A549 (cell line): ENCODE data around the gene ZNF394. TPM values are rescaled to one million over a fixed set of nuclear protein-coding genes. Genes with fewer than 3 reads are reported as not detected.

ENCODE experiments used
- ATAC-seq, 2 experiments: fragments of 200-7000 bp in 1 of 2; fragments of >200 bp in 1 of 2; cut with Nextera tagmentation in 1 of 2; cut with Tn5 transposase in 1 of 2; 3 replicates each; pipeline versions ENCODE4 v1.8.0 to v1.9.1; 2018 to 2020; ENCODE audit warnings: mild to moderate bottlenecking in 1 of 2, moderate library complexity in 1 of 2
- CTCF ChIA-PET: fragments of 300-600 bp; sonication (Branson Sonifier 250); formaldehyde crosslinking; extraction: SDS; loops from one replicate; lab custom pipeline; 2021; ENCODE audit warnings: antibody characterized with exemption, inconsistent platforms; lab: Yijun Ruan, JAX
- POLR2A ChIA-PET: fragments of 350-600 bp; formaldehyde crosslinking; extraction: SDS; loops from one replicate; lab custom pipeline; 2021; ENCODE audit warnings: antibody characterized with exemption, inconsistent platforms; lab: Yijun Ruan, JAX
- DNase-seq, 2 experiments: peaks; one replicate each; pipeline versions ENCODE4 v3.0.0 to v3.0.0-alpha.2; 2011 to 2016; ENCODE audit warnings: low read depth in 1 of 2, low spot score in 1 of 2
- FAIRE-seq: peaks from 2 replicates; lab custom pipeline; 2011; peaks lifted over from hg19 to GRCh38; lab: Jason Lieb, UNC
- H3K27ac ChIP-seq, 2 experiments: fragments of >200 bp; sonication (Bioruptor Twin); formaldehyde crosslinking; 3 replicates each; pipeline ENCODE4 v1.5.1; 2016 to 2017
- H3K4me1 ChIP-seq: fragments of >200 bp; sonication (Bioruptor Twin); formaldehyde crosslinking; 3 replicates; pipeline ENCODE4 v1.6.1; 2016
- H3K4me2 ChIP-seq: fragments of >200 bp; sonication (Bioruptor Twin); formaldehyde crosslinking; 3 replicates; pipeline ENCODE4 v1.6.1; 2016
- H3K4me3 ChIP-seq: fragments of >200 bp; sonication (Bioruptor Twin); formaldehyde crosslinking; 3 replicates; pipeline ENCODE4 v1.5.1; 2016
- H3K9me3 ChIP-seq: fragments of >200 bp; sonication (Bioruptor Twin); formaldehyde crosslinking; 3 replicates; pipeline ENCODE4 v1.6.1; 2016
- ATOH8 ChIP-seq: fragments of 250-450 bp; sonication (Bioruptor Pico); IDR thresholded peaks from 2 replicates; pipeline ENCODE4 v1.5.0; 2020; ENCODE audit warnings: low read depth, mild to moderate bottlenecking, moderate library complexity
- CBX2 ChIP-seq: fragments of 200-600 bp; sonication (generic); IDR thresholded peaks from 2 replicates; pipeline ENCODE4 v1.6.1; 2016; ENCODE audit warnings: low read depth, mild to moderate bottlenecking, borderline replicate concordance
- CEBPB ChIP-seq, 2 experiments: fragments of >200 bp in 1 of 2; sonication (Bioruptor Twin) in 1 of 2; formaldehyde crosslinking in 1 of 2; IDR thresholded peaks; 2 replicates each; pipeline ENCODE4 v1.6.1; 2012 to 2016
- CHD2 ChIP-seq: fragments of 150-350 bp; IDR thresholded peaks from 2 replicates; pipeline ENCODE4 v1.6.1; 2014; ENCODE audit warnings: low read length; ENCODE audit not compliant: partially characterized antibody
- CTCF ChIP-seq: fragments of >200 bp; sonication (Bioruptor Twin); formaldehyde crosslinking; IDR thresholded peaks from 3 replicates; pipeline ENCODE4 v1.5.1; 2016
- EHF ChIP-seq: fragments of 250-450 bp; sonication (Bioruptor Pico); IDR thresholded peaks from 2 replicates; pipeline ENCODE4 v1.5.0; 2020; ENCODE audit warnings: mild to moderate bottlenecking
- FOSB ChIP-seq: fragments of 250-450 bp; sonication (Bioruptor Pico); IDR thresholded peaks from 2 replicates; pipeline ENCODE4 v1.5.0; 2020; ENCODE audit warnings: mild to moderate bottlenecking, moderate library complexity
- FOXS1 ChIP-seq: fragments of 250-450 bp; sonication (Bioruptor Pico); IDR thresholded peaks from 2 replicates; pipeline ENCODE4 v1.5.0; 2020; ENCODE audit warnings: mild to moderate bottlenecking, moderate library complexity
- HMGXB4 ChIP-seq: fragments of 250-450 bp; sonication (Bioruptor Pico); IDR thresholded peaks from 2 replicates; pipeline ENCODE4 v1.5.0; 2021; ENCODE audit warnings: mild to moderate bottlenecking, moderate library complexity, borderline replicate concordance
- HOXA7 ChIP-seq: fragments of 250-450 bp; sonication (Bioruptor Pico); IDR thresholded peaks from 2 replicates; pipeline ENCODE4 v1.5.0; 2020; ENCODE audit warnings: mild to moderate bottlenecking, moderate library complexity
- HOXB13 ChIP-seq: fragments of 250-450 bp; sonication (Bioruptor Pico); IDR thresholded peaks from 2 replicates; pipeline ENCODE4 v1.5.0; 2020; ENCODE audit warnings: low read depth, mild to moderate bottlenecking, moderate library complexity
- JUN ChIP-seq, 2 experiments: fragments of >200 bp; sonication (Bioruptor Twin); formaldehyde crosslinking; IDR thresholded peaks; 2 replicates in 1 of 2; 3 replicates in 1 of 2; pipeline ENCODE4 v1.6.1; 2016 to 2017
- JUNB ChIP-seq: fragments of >200 bp; sonication (Bioruptor Twin); formaldehyde crosslinking; IDR thresholded peaks from 2 replicates; pipeline ENCODE4 v1.6.1; 2016
- MAFK ChIP-seq: fragments of 450-650 bp; IDR thresholded peaks from 2 replicates; pipeline ENCODE4 v1.6.1; 2014; ENCODE audit not compliant: partially characterized antibody
- MYC ChIP-seq: IDR thresholded peaks from 2 replicates; pipeline ENCODE4 v1.6.1; 2012; ENCODE audit warnings: mild to moderate bottlenecking, inconsistent platforms, low read length, improper control_type of control experiment, borderline replicate concordance
- NPAS2 ChIP-seq: fragments of 250-450 bp; sonication (Bioruptor Pico); IDR thresholded peaks from 2 replicates; pipeline ENCODE4 v1.8.0; 2022; ENCODE audit warnings: mild to moderate bottlenecking, moderate library complexity, borderline replicate concordance
- NR3C1 ChIP-seq: fragments of >200 bp; sonication (Bioruptor Twin); formaldehyde crosslinking; IDR thresholded peaks from 3 replicates; pipeline ENCODE4 v1.6.1; 2017
- PHF8 ChIP-seq: fragments of 200-600 bp; sonication (generic); IDR thresholded peaks from 2 replicates; pipeline ENCODE4 v1.6.1; 2016; ENCODE audit warnings: low read depth, mild to moderate bottlenecking, antibody characterized with exemption, moderate library complexity, borderline replicate concordance
- POLR2AphosphoS2 ChIP-seq: conservative IDR thresholded peaks from 2 replicates; pipeline ENCODE4 v1.6.1; 2012; ENCODE audit warnings: low read length, improper control_type of control experiment, inconsistent platforms
- RAD21 ChIP-seq, 2 experiments: fragments of >200 bp in 1 of 2; sonication (Bioruptor Twin) in 1 of 2; formaldehyde crosslinking in 1 of 2; IDR thresholded peaks in 1 of 2; conservative IDR thresholded peaks in 1 of 2; 2 replicates in 1 of 2; 3 replicates in 1 of 2; pipeline ENCODE4 v1.6.1; 2012 to 2018; ENCODE audit warnings: inconsistent platforms in 1 of 2
- ZFP36 ChIP-seq: fragments of 450-650 bp; IDR thresholded peaks from 2 replicates; pipeline ENCODE4 v1.6.1; 2014; ENCODE audit warnings: borderline replicate concordance; ENCODE audit not compliant: partially characterized antibody
- ZSCAN20 ChIP-seq: fragments of 250-450 bp; sonication (Bioruptor Pico); IDR thresholded peaks from 2 replicates; pipeline ENCODE4 v1.8.0; 2022; ENCODE audit warnings: mild to moderate bottlenecking, moderate library complexity
- WGBS: methylation state at CpG from one replicate; pipeline ENCODE4 v1.1.6; 2017; ENCODE audit errors: missing lambda C conversion rate; 5-methylcytosine and 5-hydroxymethylcytosine counted together
- polyA plus RNA-seq, 4 experiments: library from polyadenylated mRNA; depleted of rRNA in 3 of 4; stranded (reverse); fragments of >200 nt; fragmentation: RNase III in 1 of 4; extraction: RNeasy Plus Mini Kit Qiagen cat#74134 plus additional on column Dnase treatment in 1 of 4; gene quantifications; 2 replicates in 3 of 4; 3 replicates in 1 of 4; pipeline ENCODE4 v1.2.3, GENCODE V29; 2011 to 2017
- TF ChIP-seq, protein P1 (sequence below): IDR thresholded peaks from 2 replicates; pipeline ENCODE4 v1.6.1; 2012
- TF ChIP-seq, protein P2 (sequence below): fragments of 450-650 bp; IDR thresholded peaks from 2 replicates; pipeline ENCODE4 v1.6.1; 2014; ENCODE audit warnings: antibody characterized with exemption
- TF ChIP-seq, protein P3 (sequence below): fragments of 150-350 bp; IDR thresholded peaks from 2 replicates; pipeline ENCODE4 v1.6.1; 2014; ENCODE audit warnings: low read depth, mild to moderate bottlenecking, low read length

Gene ZNF394
- polyA plus RNA-seq, 2 of the 4 experiments (the other 2 are of a cell fraction), result 12.8 to 13.6 TPM

DNA sequence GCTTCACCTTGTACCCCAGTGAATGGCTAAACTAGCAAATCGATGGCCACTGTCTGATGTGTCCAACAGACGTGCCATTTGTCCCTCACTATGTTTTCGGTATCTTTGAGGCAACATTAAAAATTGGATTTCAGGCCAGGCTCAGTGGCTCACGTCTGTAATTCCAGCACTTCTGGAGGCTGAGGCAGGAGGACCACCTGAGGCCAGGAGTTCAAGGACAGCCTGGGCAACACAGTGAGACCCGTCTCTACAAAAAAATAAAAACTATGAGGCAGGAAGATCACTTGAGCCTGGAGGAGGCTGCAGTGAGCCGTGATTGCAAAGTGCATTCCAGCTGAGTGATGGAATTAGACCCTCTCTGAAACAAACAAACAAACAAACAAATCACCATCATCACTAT is 43.8 kb upstream of the ZNF394 start:
- Histone ChIP-seq H3K9me3 (peaks cover 96% of the 10 kb centered on the region), H3K4me1 (no peaks in the 10 kb centered on the region), H3K27ac (no peak overlapping the region), H3K4me3 (no peak overlapping the region), H3K4me2 (no peak overlapping the region)
- ChIA-PET CTCF (no interaction called here), POLR2A (no interaction called here)
- no peak for FAIRE-seq
- TF ChIP-seq HOXB13 (no peak), ATOH8 (no peak), CTCF (no peak), EHF (CRISPR knock-in tag) (no peak), POLR2AphosphoS2 (no peak), NR3C1 (no peak), HOXA7 (CRISPR knock-in tag) (no peak), JUN (IDR thresholded peaks at IDR 0.05) (no peak), ZSCAN20 (no peak), CBX2 (no peak), PHF8 (no peak), MAFK (no peak), RAD21 (conservative IDR thresholded peaks at IDR 0.05 in 1 of 2, IDR thresholded peaks at IDR 0.05 in 1 of 2) (no peak), FOSB (CRISPR knock-in tag) (no peak), FOXS1 (CRISPR knock-in tag) (no peak)
- ATAC-seq, result no peak
- WGBS, result 88% methylated on average over 6 of the region's 6 CpGs
- no peak for DNase-seq

DNA sequence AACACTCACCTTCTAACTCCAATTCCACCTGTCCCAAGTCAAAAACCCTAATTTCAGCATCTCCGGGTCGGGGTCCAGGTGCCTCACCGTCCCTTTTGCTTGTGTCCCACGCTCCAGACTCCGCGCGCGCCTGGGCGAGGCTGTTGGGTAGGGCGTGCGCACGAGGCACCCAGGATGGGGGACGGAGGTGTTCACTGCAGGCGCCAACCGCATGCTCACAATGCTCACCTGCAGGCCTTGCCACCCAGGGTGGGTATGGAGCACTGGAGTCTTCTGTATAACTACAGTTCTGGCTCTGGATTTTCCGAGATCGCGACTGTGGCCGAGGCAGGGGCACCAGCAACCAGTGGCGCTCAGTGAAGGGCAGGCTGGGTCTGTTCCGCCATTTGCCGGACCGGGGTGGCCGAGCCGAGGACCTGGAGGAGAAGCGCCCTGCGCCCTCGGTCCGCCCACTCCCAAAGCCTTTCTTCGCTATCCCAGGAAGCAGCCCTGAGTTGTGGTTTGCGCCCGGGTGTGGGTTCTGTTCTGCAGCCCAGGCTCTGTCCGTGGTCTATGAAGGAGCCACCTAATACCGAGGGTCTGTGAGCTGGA is 43.1 kb upstream of the ZNF394 start:
- Histone ChIP-seq H3K4me2 (no peak overlapping the region), H3K4me1 (no peaks in the 10 kb centered on the region), H3K9me3 (peaks cover 96% of the 10 kb centered on the region), H3K27ac (no peak overlapping the region), H3K4me3 (no peak overlapping the region)
- no peak for FAIRE-seq
- no peak for DNase-seq
- ChIA-PET CTCF (no interaction called here), POLR2A (no interaction called here)
- ATAC-seq, result no peak
- TF ChIP-seq MYC, result no peak
- TF ChIP-seq JUNB, result no peak
- TF ChIP-seq CHD2, result no peak
- no peak for TF ChIP-seq ZFP36
- WGBS, result 93% methylated on average over 33 of the region's 34 CpGs

GRCh38 chr7:99541212-99541611 is 41.1 kb upstream of the ZNF394 start:
- ChIA-PET POLR2A (no interaction called here), CTCF (interaction anchor here (0.7 to 1.7 kb wide), 3 partner anchors 9 to 14 kb away, joined by 3 to 11 read pairs (median 3); no protein-coding TSS in a partner anchor)
- ATAC-seq (no peak), DNase-seq (no peak), FAIRE-seq (no peak)
- Histone ChIP-seq H3K27ac (no peak overlapping the region), H3K9me3 (peaks cover 99% of the 10 kb centered on the region), H3K4me2 (no peak overlapping the region), H3K4me1 (no peaks in the 10 kb centered on the region), H3K4me3 (no peak overlapping the region)
- 63% methylated on average over 9 of the region's 9 CpGs for WGBS
- TF ChIP-seq CEBPB (IDR thresholded peaks at IDR 0.05) (no peak), CHD2 (no peak), NR3C1 (no peak), ATOH8 (no peak), NPAS2 (no peak), HMGXB4 (CRISPR knock-in tag) (no peak), FOSB (CRISPR knock-in tag) (no peak), MAFK (no peak)
- TF ChIP-seq, protein P1, sequence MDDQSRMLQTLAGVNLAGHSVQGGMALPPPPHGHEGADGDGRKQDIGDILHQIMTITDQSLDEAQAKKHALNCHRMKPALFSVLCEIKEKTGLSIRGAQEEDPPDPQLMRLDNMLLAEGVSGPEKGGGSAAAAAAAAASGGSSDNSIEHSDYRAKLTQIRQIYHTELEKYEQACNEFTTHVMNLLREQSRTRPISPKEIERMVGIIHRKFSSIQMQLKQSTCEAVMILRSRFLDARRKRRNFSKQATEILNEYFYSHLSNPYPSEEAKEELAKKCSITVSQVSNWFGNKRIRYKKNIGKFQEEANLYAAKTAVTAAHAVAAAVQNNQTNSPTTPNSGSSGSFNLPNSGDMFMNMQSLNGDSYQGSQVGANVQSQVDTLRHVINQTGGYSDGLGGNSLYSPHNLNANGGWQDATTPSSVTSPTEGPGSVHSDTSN, result no peak
- TF ChIP-seq, protein P2, sequence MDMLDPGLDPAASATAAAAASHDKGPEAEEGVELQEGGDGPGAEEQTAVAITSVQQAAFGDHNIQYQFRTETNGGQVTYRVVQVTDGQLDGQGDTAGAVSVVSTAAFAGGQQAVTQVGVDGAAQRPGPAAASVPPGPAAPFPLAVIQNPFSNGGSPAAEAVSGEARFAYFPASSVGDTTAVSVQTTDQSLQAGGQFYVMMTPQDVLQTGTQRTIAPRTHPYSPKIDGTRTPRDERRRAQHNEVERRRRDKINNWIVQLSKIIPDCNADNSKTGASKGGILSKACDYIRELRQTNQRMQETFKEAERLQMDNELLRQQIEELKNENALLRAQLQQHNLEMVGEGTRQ, result no peak
- TF ChIP-seq, protein P3, sequence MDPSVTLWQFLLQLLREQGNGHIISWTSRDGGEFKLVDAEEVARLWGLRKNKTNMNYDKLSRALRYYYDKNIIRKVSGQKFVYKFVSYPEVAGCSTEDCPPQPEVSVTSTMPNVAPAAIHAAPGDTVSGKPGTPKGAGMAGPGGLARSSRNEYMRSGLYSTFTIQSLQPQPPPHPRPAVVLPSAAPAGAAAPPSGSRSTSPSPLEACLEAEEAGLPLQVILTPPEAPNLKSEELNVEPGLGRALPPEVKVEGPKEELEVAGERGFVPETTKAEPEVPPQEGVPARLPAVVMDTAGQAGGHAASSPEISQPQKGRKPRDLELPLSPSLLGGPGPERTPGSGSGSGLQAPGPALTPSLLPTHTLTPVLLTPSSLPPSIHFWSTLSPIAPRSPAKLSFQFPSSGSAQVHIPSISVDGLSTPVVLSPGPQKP, result no peak
